GM21529 (cell line): Measurements from ENCODE around the gene TTBK1.

Source experiments
- ATAC-seq: cut with Tn5 transposase; IDR thresholded peaks from one replicate; pipeline ENCODE4 v1.9.1; 2021; ENCODE audit not compliant: unreplicated experiment

Gene TTBK1

GRCh38 chr6:43269273-43270007 lies 26.2 kb downstream of the TTBK1 start:
- no peak for ATAC-seq

- ATAC-seq: no peak
Observed at GRCh38 chr6:43271103-43271815, 28.0 kb downstream of the TTBK1 start.

- ATAC-seq: no peak
Observed at GRCh38 chr6:43271944-43272343, 28.7 kb downstream of the TTBK1 start.

GRCh38 chr6:43273707-43274106 lies 30.4 kb downstream of the TTBK1 start:
- no peak for ATAC-seq

- no peak for ATAC-seq
Observed at GRCh38 chr6:43274127-43274915, 31.0 kb downstream of the TTBK1 start.

GRCh38 chr6:43274916-43275597 lies 31.8 kb downstream of the TTBK1 start:
- no peak for ATAC-seq

GRCh38 chr6:43275801-43276576 lies 32.7 kb downstream of the TTBK1 start:
- no peak for ATAC-seq

- no peak for ATAC-seq
Observed at GRCh38 chr6:43276577-43277305, 33.5 kb downstream of the TTBK1 start.

- no peak for ATAC-seq
Observed at GRCh38 chr6:43277306-43277642, 34.0 kb downstream of the TTBK1 start.

- ATAC-seq: no peak
Observed at GRCh38 chr6:43277643-43278523, 34.6 kb downstream of the TTBK1 start.

- no peak for ATAC-seq
Observed at GRCh38 chr6:43278524-43279078, 35.3 kb downstream of the TTBK1 start.

- ATAC-seq: no peak
Observed at GRCh38 chr6:43280234-43280633, 37.0 kb downstream of the TTBK1 start.

- no peak for ATAC-seq
Observed at GRCh38 chr6:43282060-43282459, 38.8 kb downstream of the TTBK1 start.

- ATAC-seq: no peak
Observed at GRCh38 chr6:43282636-43283513, 39.6 kb downstream of the TTBK1 start.

GRCh38 chr6:43283514-43283901 lies 40.2 kb downstream of the TTBK1 start:
- no peak for ATAC-seq

GRCh38 chr6:43283905-43284304 lies 40.6 kb downstream of the TTBK1 start:
- ATAC-seq: no peak

- no peak for ATAC-seq
Observed at GRCh38 chr6:43284991-43285781, 41.9 kb downstream of the TTBK1 start.
